GM12801 (cell line): ENCODE data around the gene TDRKH.

Experiments used
- CTCF ChIP-seq: IDR thresholded peaks from one replicate; pipeline ENCODE4 v1.5.1; 2011; ENCODE audit warnings: control low read depth; ENCODE audit not compliant: insufficient read length; ENCODE audit errors: extremely low read depth

Gene TDRKH

GRCh38 chr1:151800830-151801229 is 10.5 kb upstream of the TDRKH start:
- no peak for TF ChIP-seq CTCF

GRCh38 chr1:151799179-151800022 is 9.1 kb upstream of the TDRKH start:
- no peak for TF ChIP-seq CTCF

- TF ChIP-seq CTCF = no peak
These were observed 8.3 kb upstream of the TDRKH start for GRCh38 chr1:151798571-151798970.

- TF ChIP-seq CTCF = no peak
These were observed 796 bp upstream of the TDRKH start for GRCh38 chr1:151790940-151791651.

GRCh38 chr1:151787689-151788088 is 2.6 kb downstream of the TDRKH start:
- TF ChIP-seq CTCF = no peak

GRCh38 chr1:151783796-151784195 is 6.5 kb downstream of the TDRKH start:
- no peak for TF ChIP-seq CTCF

GRCh38 chr1:151782741-151783140 is 7.6 kb downstream of the TDRKH start:
- TF ChIP-seq CTCF = no peak
